ENCODE data around the gene CD300LF. TPM values are rescaled to one million over a fixed set of nuclear protein-coding genes. Genes with fewer than 3 reads are reported as not detected.

Gene CD300LF
- total RNA-seq, 1 donor from 2014 or later: 2.5 TPM

Other genes starting within 250 kb of the CD300LF start
- gene CD300A, start 246.3 kb downstream of the CD300LF start, total RNA-seq: 4.3 TPM
- 0.49 TPM for gene CD300LB, start 181.4 kb downstream of the CD300LF start, total RNA-seq
- 0.68 TPM for gene CD300C, start 166.8 kb downstream of the CD300LF start, total RNA-seq
- gene CD300H, start 145.4 kb downstream of the CD300LF start, total RNA-seq: not detected
- not detected for gene CD300LD, start 120.6 kb downstream of the CD300LF start, total RNA-seq
- gene CD300E, start 89.2 kb downstream of the CD300LF start, total RNA-seq: 0.73 TPM
- 2.3 TPM for gene RAB37, start 24.3 kb upstream of the CD300LF start, total RNA-seq
- 20.6 TPM for gene NHERF1, start 35.7 kb upstream of the CD300LF start, total RNA-seq
- 65.1 TPM for gene NAT9, start 63.4 kb upstream of the CD300LF start, total RNA-seq
- gene GRIN2C, start 147.0 kb upstream of the CD300LF start, total RNA-seq: 0.23 TPM
- 18.4 TPM for gene FDXR, start 160.1 kb upstream of the CD300LF start, total RNA-seq
- 7.3 TPM for gene FADS6, start 180.7 kb upstream of the CD300LF start, total RNA-seq
- gene USH1G, start 210.3 kb upstream of the CD300LF start, total RNA-seq: 1.4 TPM
- gene OTOP2, start 211.3 kb upstream of the CD300LF start, total RNA-seq: not detected
- gene OTOP3, start 223.0 kb upstream of the CD300LF start, total RNA-seq: not detected

Data from ureter (tissue), 1 donor.